ENCODE results near the gene GRIA1.

GRCh38 chr5:153630546-153630945 is 140.1 kb downstream of the GRIA1 start:
- no peak for TF ChIP-seq GTF2I (CRISPR knock-in tag; conservative IDR thresholded peaks at IDR 0.05)
- TF ChIP-seq, protein P1, sequence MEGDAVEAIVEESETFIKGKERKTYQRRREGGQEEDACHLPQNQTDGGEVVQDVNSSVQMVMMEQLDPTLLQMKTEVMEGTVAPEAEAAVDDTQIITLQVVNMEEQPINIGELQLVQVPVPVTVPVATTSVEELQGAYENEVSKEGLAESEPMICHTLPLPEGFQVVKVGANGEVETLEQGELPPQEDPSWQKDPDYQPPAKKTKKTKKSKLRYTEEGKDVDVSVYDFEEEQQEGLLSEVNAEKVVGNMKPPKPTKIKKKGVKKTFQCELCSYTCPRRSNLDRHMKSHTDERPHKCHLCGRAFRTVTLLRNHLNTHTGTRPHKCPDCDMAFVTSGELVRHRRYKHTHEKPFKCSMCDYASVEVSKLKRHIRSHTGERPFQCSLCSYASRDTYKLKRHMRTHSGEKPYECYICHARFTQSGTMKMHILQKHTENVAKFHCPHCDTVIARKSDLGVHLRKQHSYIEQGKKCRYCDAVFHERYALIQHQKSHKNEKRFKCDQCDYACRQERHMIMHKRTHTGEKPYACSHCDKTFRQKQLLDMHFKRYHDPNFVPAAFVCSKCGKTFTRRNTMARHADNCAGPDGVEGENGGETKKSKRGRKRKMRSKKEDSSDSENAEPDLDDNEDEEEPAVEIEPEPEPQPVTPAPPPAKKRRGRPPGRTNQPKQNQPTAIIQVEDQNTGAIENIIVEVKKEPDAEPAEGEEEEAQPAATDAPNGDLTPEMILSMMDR (IDR thresholded peaks at IDR 0.05), result no peak
- TF ChIP-seq MAX (CRISPR knock-in tag; IDR thresholded peaks at IDR 0.05), result no peak
- no peak for TF ChIP-seq ELF4 (CRISPR knock-in tag; IDR thresholded peaks at IDR 0.05; ENCODE audit: low read depth)
- TF ChIP-seq E2F1 (CRISPR knock-in tag; IDR thresholded peaks at IDR 0.05), result no peak
- no peak for TF ChIP-seq NR2C2 (CRISPR knock-in tag; IDR thresholded peaks at IDR 0.05)
- TF ChIP-seq PRDM15 (CRISPR knock-in tag; IDR thresholded peaks at IDR 0.05), result no peak
- no peak for TF ChIP-seq ATF2 (CRISPR knock-in tag; IDR thresholded peaks at IDR 0.05; ENCODE audit: borderline replicate concordance, low read depth)
- no peak for TF ChIP-seq NFYB (CRISPR knock-in tag; conservative IDR thresholded peaks at IDR 0.05; ENCODE audit: low read depth)
- TF ChIP-seq ZNF232 (CRISPR knock-in tag; IDR thresholded peaks at IDR 0.05), result no peak
- no peak for TF ChIP-seq NR3C1 (CRISPR knock-in tag; conservative IDR thresholded peaks at IDR 0.05; ENCODE audit: low read depth)
- TF ChIP-seq NR1H2 (CRISPR knock-in tag; IDR thresholded peaks at IDR 0.05), result no peak
- TF ChIP-seq TCF7 (CRISPR knock-in tag; IDR thresholded peaks at IDR 0.05; ENCODE audit: low read depth), result no peak

Data from WTC11 (cell line).